HuH-7 (cell line): ENCODE data around the gene TH.
A peak's percentile ranks its signal among the peaks of the same experiment; 100 is the strongest.
"Not testable (repeated sequence)": the region's sequence is repeated elsewhere in the genome, so short reads cannot be mapped to it uniquely, and the experiment has no call there.

Source experiments
- DNase-seq: peaks from one replicate; pipeline ENCODE4 v3.0.0; 2011; ENCODE audit warnings: low spot score

The TH gene

DNA sequence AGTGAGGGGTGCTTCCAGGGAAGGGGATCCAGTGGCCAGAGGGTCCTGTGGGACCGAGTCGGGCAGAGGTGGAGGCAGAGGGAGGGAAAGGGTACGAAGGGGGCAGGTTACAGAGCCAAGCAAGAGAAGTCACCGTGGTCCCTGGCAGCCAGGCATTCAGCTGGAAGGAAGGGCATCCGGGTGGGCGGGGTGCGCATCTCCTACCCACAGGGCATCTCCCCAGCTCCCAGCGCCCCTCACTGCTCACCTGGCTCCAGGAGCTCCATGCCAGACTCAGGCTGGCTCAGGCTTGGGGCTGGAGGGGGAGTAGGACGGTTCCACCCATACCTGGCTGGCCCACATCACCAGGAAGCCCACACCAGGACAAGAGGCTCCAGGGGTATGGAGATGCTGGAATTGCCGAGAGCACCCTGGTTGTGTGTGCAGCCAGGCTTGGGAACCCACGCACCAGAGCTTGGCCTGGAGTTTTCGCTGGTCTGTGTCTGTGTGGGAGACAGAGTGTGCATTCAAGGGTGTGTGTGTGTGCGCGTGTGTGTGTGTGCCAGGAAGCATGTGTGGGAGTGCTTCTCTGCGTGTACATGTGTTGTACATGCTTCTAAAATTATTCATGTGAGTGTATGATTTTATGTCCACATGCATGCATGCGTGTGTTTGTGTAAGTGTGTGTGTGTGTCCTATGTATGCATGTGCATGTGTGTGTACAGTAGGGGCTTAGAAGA lies 6.6 kb upstream of the TH start:
- not testable (repeated sequence) for DNase-seq

DNA sequence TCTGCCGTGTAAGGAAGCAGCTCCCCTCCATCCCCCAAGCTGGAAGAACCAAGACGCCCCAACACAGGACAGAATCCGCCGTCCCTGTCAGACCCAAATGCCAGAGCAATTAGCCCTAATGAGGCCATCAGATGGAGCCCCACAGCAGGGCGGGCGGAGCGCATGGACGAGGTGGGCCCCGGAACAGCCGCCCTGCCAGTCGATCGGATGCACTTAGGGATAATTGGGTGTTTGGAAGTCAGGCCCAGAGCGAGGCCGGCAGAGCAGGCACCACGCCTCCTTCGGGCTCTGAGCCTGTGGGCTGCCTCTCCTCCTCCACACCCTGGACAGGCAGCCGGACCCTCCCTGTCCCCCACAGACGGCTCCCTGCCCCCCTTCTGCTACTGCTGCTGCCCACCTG lies 5.5 kb upstream of the TH start:
- no peak for DNase-seq

DNA sequence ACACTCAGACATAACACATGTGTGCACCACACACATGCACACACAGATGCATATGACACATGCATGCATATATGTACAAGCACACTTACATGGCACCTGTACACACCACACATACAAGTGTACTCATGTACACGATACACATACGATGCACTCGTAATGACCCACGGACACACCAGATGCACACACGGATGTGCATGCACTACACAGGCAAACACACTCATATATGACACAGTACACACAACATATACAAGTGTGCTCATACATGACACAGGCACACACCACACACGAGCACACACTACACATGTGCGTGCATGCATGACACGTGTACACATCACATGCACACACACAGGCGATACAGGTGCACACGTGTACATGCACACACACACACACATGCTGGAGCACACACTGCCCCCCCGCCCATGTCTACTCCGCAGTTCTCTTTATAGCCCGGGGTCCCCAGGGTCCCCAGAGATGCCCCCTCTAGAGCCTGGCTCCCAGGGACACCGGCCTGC lies 4.8 kb upstream of the TH start:
- no peak for DNase-seq

DNA sequence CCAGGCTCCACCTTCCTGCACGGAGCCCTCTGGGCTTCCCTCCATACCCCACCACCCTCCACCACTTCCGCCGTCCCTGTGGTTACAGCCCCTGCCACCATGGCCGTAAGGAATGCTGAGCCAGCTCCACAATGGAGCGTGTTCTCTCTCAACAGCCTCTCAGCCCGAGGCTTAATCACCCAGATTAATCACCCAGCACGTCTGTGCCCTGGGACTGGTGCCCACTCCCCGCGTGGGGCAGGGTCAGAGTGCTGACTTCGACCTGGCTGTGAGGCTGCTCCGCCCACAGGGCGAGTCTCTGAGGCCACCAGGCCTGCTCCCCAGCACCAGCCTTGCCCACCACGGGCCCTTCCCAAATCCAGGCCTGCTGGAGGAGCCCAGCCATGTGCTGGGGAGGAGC lies 4.0 kb upstream of the TH start:
- no peak for DNase-seq

DNA sequence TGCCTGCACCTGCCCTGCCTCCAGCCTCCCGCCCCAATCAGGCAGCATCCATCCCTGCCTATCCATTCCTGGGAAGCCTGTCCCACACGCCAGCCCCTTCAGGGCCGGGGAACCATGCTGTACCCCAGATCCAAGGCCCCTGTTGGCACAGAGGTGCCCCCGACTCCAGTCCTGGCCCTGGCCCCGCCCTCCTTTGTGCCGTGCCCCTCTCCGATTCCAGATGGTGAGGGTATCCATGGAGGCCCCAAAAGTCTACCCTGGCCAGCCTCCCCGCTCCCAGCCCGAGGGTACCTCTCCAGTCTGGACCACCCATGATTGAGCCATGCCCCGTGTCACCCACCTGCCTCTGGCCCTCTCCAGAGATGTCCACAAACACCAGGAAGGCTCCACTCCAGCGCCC lies 2.7 kb upstream of the TH start:
- DNase-seq = no peak

DNA sequence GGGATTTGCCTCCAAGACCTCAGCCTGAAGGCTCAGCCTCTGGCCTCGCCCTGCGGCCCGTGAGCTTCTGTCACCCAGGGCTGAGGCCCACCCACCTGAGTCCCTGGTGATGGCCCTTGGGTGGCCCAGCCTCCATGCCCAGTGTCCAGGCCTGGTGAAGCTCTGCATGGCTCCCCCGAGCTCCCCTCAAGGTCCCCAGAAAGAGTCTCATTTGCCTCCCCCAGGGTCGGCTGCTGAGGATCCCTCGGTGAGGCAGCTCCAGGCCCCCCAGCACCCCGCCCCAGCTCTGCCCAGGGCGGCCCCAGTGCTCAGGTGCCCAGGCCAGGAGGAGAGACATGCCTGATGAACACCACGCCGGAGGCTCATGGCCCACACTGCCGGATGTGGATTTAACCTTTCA lies 2.1 kb upstream of the TH start:
- DNase-seq = no peak

DNA sequence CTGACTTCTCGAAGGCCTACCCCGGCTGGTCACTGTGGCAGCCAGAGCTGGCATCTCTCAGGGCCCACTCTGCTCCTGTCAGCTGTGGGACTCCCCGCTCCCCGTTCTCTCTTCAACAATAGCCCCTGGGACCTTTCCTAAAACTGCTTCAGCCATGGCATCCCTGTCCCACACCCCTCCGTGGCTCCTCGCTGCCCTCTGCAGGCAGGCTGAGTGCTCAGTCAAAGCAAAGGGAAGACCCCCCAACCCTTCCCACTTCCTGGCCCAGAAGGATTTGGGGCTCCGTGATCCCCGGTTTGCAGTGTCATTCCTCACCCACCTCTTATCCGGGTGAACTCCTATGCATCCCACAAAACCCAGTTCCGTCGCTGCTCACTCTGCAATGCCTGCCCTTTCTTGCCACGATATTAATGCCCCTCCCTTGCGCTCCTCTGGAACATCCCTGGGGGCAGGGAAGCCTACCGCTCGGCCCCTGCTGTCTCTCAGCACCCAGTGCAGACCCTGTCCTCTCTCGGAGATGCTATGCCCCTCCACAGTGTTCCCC lies 1.6 kb upstream of the TH start:
- DNase-seq = peak; percentile 60

DNA sequence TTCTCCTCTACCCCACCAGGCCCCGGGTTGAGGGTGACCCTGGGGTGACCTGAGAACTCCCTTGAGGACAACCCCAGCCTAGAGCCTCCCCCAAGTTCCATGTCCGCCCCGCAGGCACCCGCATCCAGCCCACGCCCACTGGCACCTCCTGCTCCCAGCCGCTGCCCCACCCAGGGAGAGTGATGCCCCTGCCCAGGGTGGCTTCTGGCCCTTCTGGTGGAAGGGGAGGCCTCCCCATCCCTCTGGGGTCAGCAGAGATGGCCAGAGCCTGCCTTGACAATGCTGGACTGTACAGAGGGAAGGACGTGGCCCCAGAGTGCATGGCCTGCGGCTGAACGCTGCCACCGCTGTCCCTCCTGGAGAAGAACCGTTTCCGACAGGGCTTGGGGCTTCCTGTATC lies 1.1 kb upstream of the TH start:
- DNase-seq = no peak

DNA sequence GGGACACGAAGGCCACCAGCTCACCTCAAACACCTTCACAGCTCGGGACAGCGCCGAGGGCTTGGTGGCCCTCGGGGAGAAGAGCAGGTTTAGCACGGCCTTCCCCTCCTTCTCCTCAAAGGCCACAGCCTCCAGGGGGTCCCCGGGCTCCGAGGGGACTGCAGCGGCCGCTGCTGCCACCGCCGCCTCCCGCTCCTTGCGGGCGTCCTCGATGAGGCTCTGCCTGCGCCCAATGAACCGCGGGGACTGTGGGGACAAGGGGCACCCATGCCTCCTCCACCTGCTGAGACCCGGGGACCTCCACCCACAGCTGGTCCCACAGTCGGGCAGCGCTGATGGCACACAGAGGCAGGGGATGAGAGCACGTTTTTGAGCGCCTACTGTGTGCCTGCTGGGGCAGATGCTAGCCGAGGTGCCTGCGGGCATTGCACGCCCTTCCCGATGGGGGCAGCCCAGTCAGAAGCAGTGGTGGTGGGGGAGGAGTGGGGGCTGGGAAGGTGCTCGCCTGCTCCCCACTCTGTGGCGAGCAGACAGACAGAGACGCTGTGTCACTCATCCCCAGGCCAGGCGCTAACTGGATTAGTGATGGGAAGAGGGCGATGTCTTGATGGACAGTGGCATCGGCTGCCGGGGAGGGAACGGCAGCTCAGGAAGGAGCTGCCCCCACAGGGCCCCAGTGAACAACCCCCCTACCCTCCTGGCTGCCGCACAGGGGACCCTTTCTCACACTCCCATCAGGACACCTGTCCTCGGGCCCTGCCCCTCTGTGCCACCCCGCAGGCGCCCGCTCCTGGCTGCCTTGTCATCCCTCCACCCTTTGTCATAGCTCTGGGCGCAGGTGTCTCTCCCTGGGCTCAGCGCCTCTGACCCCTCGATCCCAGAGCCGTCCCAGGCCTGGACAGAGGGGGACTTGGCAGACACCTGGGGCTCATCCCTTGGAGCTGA lies 1.7 kb downstream of the TH start:
- DNase-seq = no peak

DNA sequence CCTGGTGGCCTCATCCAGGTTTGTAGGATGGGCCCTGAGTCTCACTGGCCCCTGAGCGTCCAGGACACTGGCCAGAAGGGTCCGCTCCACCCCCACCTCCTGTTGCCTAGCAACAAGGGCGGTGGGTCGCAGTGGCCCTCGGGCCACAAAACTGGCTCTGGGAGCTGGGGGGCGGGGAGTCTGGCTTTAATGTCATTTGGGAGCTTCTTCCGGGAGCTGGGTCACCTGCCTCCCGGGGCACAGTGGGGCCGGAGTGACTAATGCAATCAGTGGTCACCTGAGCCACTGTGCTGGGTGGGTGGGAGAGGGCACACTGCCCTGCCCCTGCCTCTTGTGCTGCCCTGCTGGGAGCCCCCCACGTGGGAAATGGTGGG lies 2.6 kb downstream of the TH start:
- no peak for DNase-seq

DNA sequence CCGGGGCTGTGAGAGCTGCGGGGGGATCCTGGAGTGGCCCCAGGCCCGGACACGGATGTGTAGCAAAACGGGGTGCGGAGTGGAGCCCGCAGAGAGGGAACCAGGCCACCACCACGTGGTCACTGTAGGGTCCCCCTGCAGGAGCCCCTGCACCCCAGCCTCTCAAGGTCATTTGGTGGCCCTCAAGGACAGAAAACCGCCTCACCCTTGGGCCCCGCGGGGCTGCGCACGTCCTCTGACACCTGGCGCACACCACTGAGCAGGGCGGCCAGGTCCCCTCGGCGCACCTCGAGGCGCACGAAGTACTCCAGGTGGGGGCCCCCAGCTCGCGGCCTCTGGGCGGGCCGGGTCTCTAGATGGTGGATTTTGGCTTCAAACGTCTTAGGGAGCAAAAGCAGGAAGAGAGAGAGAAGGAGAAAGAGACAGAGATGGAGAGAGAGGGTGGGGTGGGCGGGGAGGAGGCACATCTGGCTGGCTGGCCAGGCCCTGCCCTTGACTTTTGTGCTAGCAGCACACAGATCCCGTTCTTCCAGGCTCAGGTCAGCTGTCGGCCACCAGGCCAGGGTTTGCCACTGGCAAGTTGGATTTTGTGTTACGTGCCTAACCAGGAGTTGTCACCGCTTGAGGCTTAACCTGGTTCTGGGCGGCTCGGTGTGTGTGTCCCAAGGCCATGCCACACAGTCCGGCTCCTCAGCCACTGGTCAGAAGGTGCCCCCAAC lies 3.2 kb downstream of the TH start:
- DNase-seq = no peak

DNA sequence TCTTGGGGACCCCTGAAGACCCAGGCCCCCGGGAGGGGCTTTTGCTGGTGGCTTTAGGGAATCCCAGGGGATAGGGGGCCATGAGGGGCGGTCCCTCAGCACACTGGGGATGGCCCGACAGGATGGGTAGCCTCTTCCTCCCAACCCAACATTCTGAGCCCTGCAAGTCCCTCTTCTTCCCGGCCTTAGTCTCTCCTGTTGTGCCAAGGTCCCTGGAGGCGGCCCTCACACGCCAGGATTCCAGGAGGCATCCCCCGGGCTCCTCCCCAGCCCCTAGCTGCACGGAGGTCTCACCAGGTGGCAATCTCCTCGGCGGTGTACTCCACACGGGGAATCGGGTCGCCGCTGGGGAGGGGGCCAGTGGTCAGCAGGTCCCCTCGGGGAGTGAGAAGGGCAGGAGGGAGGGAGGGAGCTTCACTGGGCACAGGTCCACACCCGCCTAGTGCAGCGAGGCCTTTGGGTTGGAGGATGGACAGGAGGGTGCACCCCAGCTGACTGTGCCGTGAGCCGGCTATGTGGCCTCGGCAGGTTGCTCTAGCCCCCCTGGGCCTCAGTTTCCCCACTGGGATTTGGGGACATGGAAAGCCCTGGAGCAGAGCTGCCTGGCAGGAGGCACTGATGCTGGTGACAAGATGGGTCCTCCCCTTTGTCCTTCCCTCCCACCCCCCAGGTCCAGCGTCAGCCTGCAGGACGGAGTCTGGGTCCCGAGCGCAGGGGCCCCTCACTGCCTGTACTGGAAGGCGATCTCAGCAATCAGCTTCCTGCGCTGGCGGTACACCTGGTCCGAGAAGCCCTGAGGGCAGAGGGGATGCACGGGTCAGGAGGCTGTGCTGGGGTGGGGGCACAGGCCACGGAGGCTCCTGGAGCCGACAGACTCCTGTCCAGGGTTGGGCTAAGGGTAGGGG lies 4.2 kb downstream of the TH start:
- DNase-seq = no peak

DNA sequence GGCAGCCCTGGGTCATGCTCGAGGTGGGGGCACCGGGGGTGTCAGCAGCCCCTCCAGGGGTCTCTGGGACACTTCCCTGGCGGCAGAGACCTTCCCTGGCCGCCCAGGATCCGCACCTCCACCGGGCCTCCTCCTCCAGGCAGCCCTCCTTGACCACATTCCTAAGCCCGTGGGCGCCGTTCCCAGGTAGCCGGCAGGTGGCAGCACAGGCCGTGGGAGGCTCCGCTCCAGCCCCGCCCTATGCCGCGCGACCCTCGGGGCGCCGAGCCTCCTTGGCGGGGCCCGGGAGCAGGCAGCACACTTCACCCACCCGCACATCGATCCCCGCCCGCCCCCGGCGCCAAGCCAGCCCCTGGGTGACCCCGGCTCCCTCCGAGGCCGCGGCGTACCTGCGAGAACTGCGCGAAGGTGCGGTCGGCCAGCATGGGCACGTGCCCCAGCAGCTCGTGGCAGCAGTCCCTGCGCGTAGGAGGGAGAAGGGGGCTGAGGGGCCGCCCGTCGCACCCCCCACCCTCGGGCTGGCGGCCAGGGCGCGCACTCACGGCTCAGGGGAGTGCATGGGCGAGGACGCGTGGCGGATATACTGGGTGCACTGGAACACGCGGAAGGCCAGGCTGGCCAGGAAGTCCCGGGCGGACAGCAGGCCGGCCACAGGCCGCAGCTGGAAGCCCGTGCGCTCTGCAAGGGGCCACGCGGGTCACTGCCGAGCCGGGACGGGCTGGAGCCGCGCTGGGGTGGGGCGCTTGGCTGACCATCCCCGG lies 5.3 kb downstream of the TH start:
- DNase-seq = peak; percentile 73

DNA sequence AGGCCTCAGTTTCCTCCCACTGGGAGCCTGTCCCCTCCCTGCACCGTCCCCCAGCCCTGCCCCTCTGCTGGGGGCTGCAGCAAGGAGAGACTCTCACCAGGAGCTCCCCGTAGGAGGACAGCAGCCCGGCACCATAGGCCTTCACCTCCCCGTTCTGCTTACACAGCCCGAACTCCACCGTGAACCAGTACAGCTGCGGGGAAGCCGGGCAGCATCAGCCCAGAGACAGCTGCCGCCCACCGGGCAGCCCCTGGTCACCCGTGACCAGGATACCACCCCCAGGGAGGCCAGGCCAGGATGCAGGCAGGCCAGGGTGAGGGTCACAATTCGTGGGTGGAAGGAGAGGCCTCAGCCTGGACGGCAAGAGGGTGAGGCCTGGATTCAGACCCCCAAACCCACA lies 6.0 kb downstream of the TH start:
- DNase-seq = no peak

DNA sequence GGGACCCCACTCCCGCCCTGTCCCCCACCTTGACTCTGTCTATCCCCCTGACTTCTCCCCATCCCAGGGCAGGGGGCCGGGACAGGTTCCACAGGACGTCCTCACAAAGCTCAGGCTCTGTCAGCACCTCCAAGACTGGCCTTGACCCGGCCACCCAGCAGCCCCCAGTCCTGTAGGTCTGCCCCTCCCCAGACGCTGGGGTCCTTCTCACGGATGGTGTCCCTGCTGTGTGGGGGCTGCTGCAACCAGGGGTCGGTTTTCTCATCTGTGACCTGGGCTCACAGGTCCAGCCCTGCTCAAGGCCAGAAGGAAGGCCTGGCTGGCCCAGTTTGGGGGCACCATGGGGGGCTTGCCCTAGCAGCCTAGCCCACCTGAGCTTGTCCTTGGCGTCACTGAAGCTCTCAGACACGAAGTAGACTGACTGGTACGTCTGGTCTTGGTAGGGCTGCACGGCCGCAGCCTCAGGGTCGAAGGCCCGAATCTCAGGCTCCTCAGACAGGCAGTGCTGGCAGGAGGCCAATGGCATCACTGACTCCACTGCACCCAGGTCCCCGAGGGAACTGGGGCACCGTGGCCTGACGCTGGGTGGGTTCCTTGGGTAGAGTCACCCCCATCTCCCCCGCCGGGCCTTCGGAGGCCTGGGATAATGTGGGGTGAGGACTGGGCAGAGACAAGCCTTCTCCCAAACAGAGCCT lies 6.6 kb downstream of the TH start:
- DNase-seq = no peak

DNA sequence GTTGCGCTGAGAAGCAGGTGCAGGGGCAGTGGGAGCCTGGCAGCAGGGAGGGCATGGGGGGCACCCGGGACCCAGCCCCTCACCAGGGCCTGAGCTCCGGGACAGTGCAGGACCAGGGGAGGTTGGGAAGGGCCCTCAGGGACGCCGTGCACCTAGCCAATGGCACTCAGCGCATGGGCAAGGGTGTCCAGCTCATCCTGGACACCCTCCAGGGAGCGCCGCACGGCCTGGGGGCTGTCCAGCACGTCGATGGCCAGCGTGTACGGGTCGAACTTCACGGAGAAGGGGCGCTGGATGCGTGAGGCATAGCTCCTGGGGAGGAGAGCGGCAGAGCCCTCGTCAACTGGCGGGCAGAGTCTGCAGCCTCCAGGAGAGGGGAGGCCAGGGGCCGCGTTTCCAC lies 7.5 kb downstream of the TH start:
- no peak for DNase-seq

DNA sequence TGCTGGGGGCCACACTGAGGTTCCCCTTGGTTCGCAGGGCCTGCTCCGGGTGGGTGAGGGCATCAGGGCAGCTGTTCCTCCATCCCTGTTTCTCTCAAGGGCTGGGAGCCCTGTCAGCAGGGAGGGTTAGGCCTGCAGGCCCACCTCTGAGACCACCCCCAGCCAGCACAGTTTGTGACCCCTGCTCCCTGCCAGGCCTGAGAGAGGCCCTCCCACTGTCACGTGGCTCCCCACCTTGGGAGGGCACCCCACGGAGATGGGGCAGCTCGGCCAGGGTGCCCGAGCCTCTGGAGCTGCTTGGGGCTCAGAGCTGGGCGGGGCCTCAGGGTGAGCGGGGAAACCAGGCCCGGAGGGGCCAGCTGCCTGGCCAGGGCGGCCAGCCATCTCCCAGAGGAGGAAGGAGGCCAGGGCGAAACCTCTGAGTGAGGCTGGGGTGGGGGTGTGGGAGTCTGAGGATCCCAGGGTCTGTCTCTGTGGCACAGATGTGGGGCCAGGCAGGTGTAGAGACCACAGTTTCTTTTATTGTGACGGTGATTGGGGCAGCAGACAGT lies 8.1 kb downstream of the TH start:
- no peak for DNase-seq

DNA sequence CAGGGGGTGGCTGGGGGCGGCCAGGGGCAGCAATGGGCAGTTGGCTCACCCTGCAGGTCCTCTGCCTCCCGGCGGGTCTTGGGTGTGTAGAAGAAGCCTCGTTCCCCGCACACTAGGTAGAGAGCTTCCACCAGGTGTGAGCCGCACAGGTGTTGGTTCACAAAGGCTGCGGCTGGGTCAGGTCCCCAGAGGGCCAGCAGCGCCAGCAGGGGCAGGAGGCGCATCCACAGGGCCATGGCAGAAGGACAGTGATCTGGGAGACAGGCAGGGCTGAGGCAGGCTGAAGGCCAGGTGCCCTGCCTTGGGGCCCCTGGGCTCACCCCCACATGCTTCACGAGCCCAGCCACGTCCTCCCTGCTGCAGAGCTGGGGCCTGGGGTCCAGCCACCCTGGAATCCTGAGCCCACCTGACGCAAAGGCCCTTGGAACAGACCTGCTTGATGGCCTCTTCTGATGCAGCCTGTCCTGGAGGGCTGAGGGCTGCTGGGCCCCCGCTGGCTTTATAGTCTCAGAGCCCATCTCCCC lies 10.8 kb downstream of the TH start, which contains the start of gene INS:
Gene INS, minus strand, starts transcription at position 474 of the 524 bp plus-strand sequence. Its CDS starts 238 bp downstream, at position 236.
- DNase-seq = no peak
